Coronary artery (tissue), 2 donors: ENCODE data around the gene SCLT1.

Source experiments
- DNase-seq: peaks from one replicate; pipeline ENCODE4 v3.0.0-alpha.2; 2017; ENCODE audit warnings: low spot score
- H3K27ac ChIP-seq, 2 donors: fragments of 200-600 bp; sonication (generic); one replicate each; pipeline ENCODE4 v1.5.1; 2016 to 2019
- H3K4me3 ChIP-seq: fragments of 200-600 bp; sonication (generic); 2 replicates; pipeline ENCODE4 v1.5.1; 2016; ENCODE audit warnings: mild to moderate bottlenecking, moderate library complexity
- CTCF ChIP-seq: fragments of 200-600 bp; sonication (generic); IDR thresholded peaks from one replicate; pipeline ENCODE4 v1.5.1; 2019; ENCODE audit warnings: antibody characterized with exemption

Gene SCLT1

GRCh38 chr4:128961405-128961804 lies 131.9 kb downstream of the SCLT1 start:
- no peak overlapping the region for H3K27ac ChIP-seq
- no peak for DNase-seq
- no peak for TF ChIP-seq CTCF
- H3K4me3 ChIP-seq: no peak overlapping the region

- Histone ChIP-seq H3K4me3 (no peak overlapping the region), H3K27ac (no peak overlapping the region)
- TF ChIP-seq CTCF: no peak
- no peak for DNase-seq
Observed at GRCh38 chr4:128958194-128958593, 135.1 kb downstream of the SCLT1 start.

GRCh38 chr4:128957459-128957858 lies 135.9 kb downstream of the SCLT1 start:
- no peak overlapping the region for H3K27ac ChIP-seq
- no peak overlapping the region for H3K4me3 ChIP-seq
- no peak for TF ChIP-seq CTCF
- no peak for DNase-seq

GRCh38 chr4:128955751-128956150 lies 137.6 kb downstream of the SCLT1 start:
- H3K4me3 ChIP-seq: no peak overlapping the region

GRCh38 chr4:128954941-128955340 lies 138.4 kb downstream of the SCLT1 start:
- DNase-seq: no peak
- no peak for TF ChIP-seq CTCF
- Histone ChIP-seq H3K4me3 (no peak overlapping the region), H3K27ac (no peak overlapping the region)

More at GRCh38 chr4:128955751-128956150, 137.6 kb downstream of the SCLT1 start:
- H3K27ac ChIP-seq: no peak overlapping the region
- no peak for DNase-seq
- TF ChIP-seq CTCF: no peak

GRCh38 chr4:128951316-128951715 lies 142.0 kb downstream of the SCLT1 start:
- DNase-seq: no peak

More at GRCh38 chr4:128951316-128951715, 142.0 kb downstream of the SCLT1 start:
- no peak overlapping the region for H3K4me3 ChIP-seq
- TF ChIP-seq CTCF: no peak
- no peak overlapping the region for H3K27ac ChIP-seq
